HepG2 (cell line): ENCODE measurements around the gene MTMR3. TPM values are rescaled to one million over a fixed set of nuclear protein-coding genes. Genes with fewer than 3 reads are reported as not detected.

Source experiments
- ATAC-seq: fragments of 200-7000 bp; cut with Tn5 transposase; 3 replicates; pipeline ENCODE4 v1.9.1; 2020; ENCODE audit warnings: mild to moderate bottlenecking, moderate library complexity
- BruUV-seq: library from RNA; stranded (reverse); fragments of 400-500 nt; replicated peaks from 2 replicates; lab custom pipeline; 2021; lab: Mats Ljungman, UMichigan
- CTCF ChIA-PET: fragments of 300-600 bp; formaldehyde crosslinking; extraction: SDS; loops from one replicate; lab custom pipeline; 2021; ENCODE audit warnings: low total read pairs, inconsistent platforms, low intra/inter-chr PET ratio; lab: Yijun Ruan, JAX
- POLR2A ChIA-PET: fragments of 350-600 bp; sonication (Branson Sonifier 250); formaldehyde crosslinking; loops from one replicate; lab custom pipeline; 2020; ENCODE audit warnings: antibody characterized with exemption, inconsistent platforms; lab: Yijun Ruan, JAX
- DNase-seq: peaks from one replicate; pipeline ENCODE4 v3.0.0-alpha.2; 2015; ENCODE audit warnings: low spot score
- FAIRE-seq: peaks from 3 replicates; lab custom pipeline; 2011; peaks lifted over from hg19 to GRCh38; lab: Jason Lieb, UNC
- H2AFZ ChIP-seq: one replicate; pipeline ENCODE4 v1.6.1; 2011; ENCODE audit warnings: low read length, inconsistent platforms
- H3K27ac ChIP-seq: fragments of 300-600 bp; 3 replicates; pipeline ENCODE4 v1.8.0; 2011; ENCODE audit warnings: mixed run types, mild to moderate bottlenecking, mixed read lengths, low read length, inconsistent platforms; ENCODE audit not compliant: insufficient read depth; ENCODE audit errors: extremely low read length
- H3K27me3 ChIP-seq, 2 experiments: fragments of 200-600 bp in 1 of 2; 2 replicates in 1 of 2; 3 replicates in 1 of 2; pipeline versions ENCODE4 v1.6.0 to v1.8.0; 2011; ENCODE audit warnings: low read length in 2 of 2, mild to moderate bottlenecking in 2 of 2, moderate library complexity in 2 of 2, inconsistent platforms in 1 of 2; ENCODE audit not compliant: insufficient read depth in 2 of 2, control insufficient read depth in 1 of 2
- H3K36me3 ChIP-seq, 2 experiments: fragments of 200-600 bp in 1 of 2; replicated peaks in 1 of 2; 2 replicates in 1 of 2; 3 replicates in 1 of 2; pipeline versions ENCODE4 v1.5.1 to v1.8.0; 2011; ENCODE audit warnings: low read length in 2 of 2, inconsistent platforms in 1 of 2; ENCODE audit not compliant: insufficient read depth in 2 of 2, control insufficient read depth in 1 of 2
- H3K4me1 ChIP-seq: 2 replicates; pipeline ENCODE4 v1.5.1; 2012; ENCODE audit warnings: low read length, inconsistent platforms; ENCODE audit not compliant: insufficient read depth
- H3K4me2 ChIP-seq: 2 replicates; pipeline ENCODE4 v1.6.0; 2011; ENCODE audit warnings: low read depth, low read length, inconsistent platforms
- H3K4me3 ChIP-seq, 3 experiments: fragments of 200-600 bp in 1 of 3; sonication (generic), shearing (Covaris generic) in 1 of 3; replicated peaks in 1 of 3; 2 replicates each; pipeline ENCODE4 v1.5.1; 2011 to 2016; ENCODE audit warnings: low read length in 3 of 3, inconsistent platforms in 2 of 3, low read depth in 2 of 3, mild to moderate bottlenecking in 2 of 3, control low read depth in 1 of 3, mixed read lengths in 1 of 3; ENCODE audit not compliant: insufficient read depth in 1 of 3
- H3K79me2 ChIP-seq: one replicate; pipeline ENCODE4 v1.6.1; 2011; ENCODE audit warnings: low read length, inconsistent platforms; ENCODE audit not compliant: insufficient read depth
- H3K9ac ChIP-seq: 2 replicates; pipeline ENCODE4 v1.6.0; 2011; ENCODE audit warnings: mild to moderate bottlenecking, low read depth, low read length, inconsistent platforms; ENCODE audit not compliant: insufficient read depth
- H3K9me3 ChIP-seq: 2 replicates; pipeline ENCODE4 v1.5.1; 2012; ENCODE audit warnings: mild to moderate bottlenecking, low read length
- H4K20me1 ChIP-seq: 2 replicates; pipeline ENCODE4 v1.6.0; 2011; ENCODE audit warnings: inconsistent platforms, mild to moderate bottlenecking, low read length, moderate library complexity; ENCODE audit not compliant: insufficient read depth
- ATF5 ChIP-seq: sonication (generic); formaldehyde crosslinking; IDR thresholded peaks from 2 replicates; pipeline ENCODE4 v1.4.0; 2020; ENCODE audit warnings: mild to moderate bottlenecking, low read depth, missing genetic modification reagents
- FIP1L1 ChIP-seq: fragments of 200-400 bp; formaldehyde crosslinking; IDR thresholded peaks from 2 replicates; pipeline ENCODE4 v1.6.1; 2018; ENCODE audit warnings: low read depth, mild to moderate bottlenecking, low read length, moderate library complexity, borderline replicate concordance; ENCODE audit not compliant: insufficient read depth
- FLYWCH1 ChIP-seq: sonication (generic); formaldehyde crosslinking; IDR thresholded peaks from 2 replicates; pipeline ENCODE4 v1.8.1; 2023; ENCODE audit warnings: mild to moderate bottlenecking, missing genetic modification reagents
- JDP2 ChIP-seq: sonication (generic); formaldehyde crosslinking; IDR thresholded peaks from 2 replicates; pipeline ENCODE4 v1.8.1; 2022; ENCODE audit warnings: missing genetic modification reagents, borderline replicate concordance
- JUN ChIP-seq: sonication (generic); formaldehyde crosslinking; IDR thresholded peaks from 2 replicates; pipeline ENCODE4 v1.4.0; 2020; ENCODE audit warnings: mild to moderate bottlenecking, missing genetic modification reagents
- KAT7 ChIP-seq: IDR thresholded peaks from 2 replicates; pipeline ENCODE4 v1.6.1; 2018; ENCODE audit warnings: borderline replicate concordance, missing compliant biosample characterization
- KMT2A ChIP-seq: sonication (generic); formaldehyde crosslinking; IDR thresholded peaks from 2 replicates; pipeline ENCODE4 v1.4.0; 2020; ENCODE audit warnings: missing genetic modification reagents
- NCOA5 ChIP-seq: sonication (generic); formaldehyde crosslinking; IDR thresholded peaks from 2 replicates; pipeline ENCODE4 v1.4.0; 2020; ENCODE audit warnings: missing genetic modification reagents
- SRSF1 ChIP-seq: fragments of 200-400 bp; formaldehyde crosslinking; optimal IDR thresholded peaks from 2 replicates; pipeline ENCODE3; 2017; ENCODE audit warnings: mild to moderate bottlenecking, low read depth, low read length, moderate library complexity
- SRY ChIP-seq: sonication (generic); formaldehyde crosslinking; IDR thresholded peaks from 2 replicates; pipeline ENCODE4 v1.8.0; 2022; ENCODE audit warnings: mild to moderate bottlenecking, missing genetic modification reagents
- ZBTB2 ChIP-seq: sonication (generic); formaldehyde crosslinking; IDR thresholded peaks from 2 replicates; pipeline ENCODE4 v1.8.0; 2022; ENCODE audit warnings: low read depth, missing genetic modification reagents
- ZBTB34 ChIP-seq: sonication (generic); formaldehyde crosslinking; IDR thresholded peaks from 2 replicates; pipeline ENCODE4 v1.8.0; 2022; ENCODE audit warnings: mild to moderate bottlenecking, missing genetic modification reagents
- ZBTB44 ChIP-seq: sonication (generic); formaldehyde crosslinking; IDR thresholded peaks from 2 replicates; pipeline ENCODE4 v1.4.0; 2020; ENCODE audit warnings: missing genetic modification reagents
- ZMYM3 ChIP-seq: sonication (generic); formaldehyde crosslinking; IDR thresholded peaks from 2 replicates; pipeline ENCODE4 v1.5.1; 2020; ENCODE audit warnings: mild to moderate bottlenecking, missing genetic modification reagents
- ZNF30 ChIP-seq: sonication (generic); formaldehyde crosslinking; IDR thresholded peaks from 2 replicates; pipeline ENCODE4 v1.5.0; 2020; ENCODE audit warnings: mild to moderate bottlenecking, missing genetic modification reagents
- ZNF331 ChIP-seq: sonication (generic); formaldehyde crosslinking; IDR thresholded peaks from 2 replicates; pipeline ENCODE4 v1.4.0; 2020; ENCODE audit warnings: missing genetic modification reagents
- ZNF382 ChIP-seq: sonication (generic); formaldehyde crosslinking; IDR thresholded peaks from 2 replicates; pipeline ENCODE4 v1.5.0; 2020; ENCODE audit warnings: missing genetic modification reagents, mild to moderate bottlenecking, borderline replicate concordance
- WGBS: methylation state at CpG from one replicate; pipeline ENCODE4 v1.1.6; 2017; ENCODE audit warnings: low lambda C conversion rate; 5-methylcytosine and 5-hydroxymethylcytosine counted together
- in situ Hi-C: cut with HindIII; loops from 2 replicates; pipeline ENCODE4 v1.10.0; 2017; ENCODE audit warnings: low pct_unique_long_range_greater_than_20kb; ENCODE audit not compliant: extremely low pct_ligation_motif_present
- intact Hi-C: fragments of 100-400 bp; cut with micrococcal nuclease; formaldehyde crosslinking; loops from one replicate; pipeline ENCODE4 v1.10.0; 2022; ENCODE audit not compliant: unreplicated experiment
- polyA plus RNA-seq, 8 experiments: library from polyadenylated mRNA; depleted of rRNA in 3 of 8; stranded (reverse) in 7 of 8; unstranded in 1 of 8; fragments of >200 nt; fragmentation: Illumina TruSeq in 4 of 8; extraction: Trizol in 4 of 8; gene quantifications; 2 replicates each; pipeline versions ENCODE4 v1.2.1 to v1.2.3, GENCODE V29; 2011 to 2016; ENCODE audit warnings: low read depth in 4 of 8, missing spikeins in 1 of 8, mixed read lengths in 1 of 8; ENCODE audit not compliant: insufficient read depth in 1 of 8
- total RNA-seq, 5 experiments: library from RNA; depleted of rRNA; stranded (reverse); fragments of >200 nt; fragmentation: Illumina TruSeq; extraction: Trizol; gene quantifications; 2 replicates each; pipeline ENCODE4 v1.2.3, GENCODE V29; 2016; ENCODE audit warnings: low read depth in 1 of 5

MTMR3 gene
- total and polyA plus RNA-seq, 2 of the 13 experiments (the other 11 are each of a cell fraction or from before 2014, with no cell fraction given) = 12.6 to 24.8 TPM

DNA sequence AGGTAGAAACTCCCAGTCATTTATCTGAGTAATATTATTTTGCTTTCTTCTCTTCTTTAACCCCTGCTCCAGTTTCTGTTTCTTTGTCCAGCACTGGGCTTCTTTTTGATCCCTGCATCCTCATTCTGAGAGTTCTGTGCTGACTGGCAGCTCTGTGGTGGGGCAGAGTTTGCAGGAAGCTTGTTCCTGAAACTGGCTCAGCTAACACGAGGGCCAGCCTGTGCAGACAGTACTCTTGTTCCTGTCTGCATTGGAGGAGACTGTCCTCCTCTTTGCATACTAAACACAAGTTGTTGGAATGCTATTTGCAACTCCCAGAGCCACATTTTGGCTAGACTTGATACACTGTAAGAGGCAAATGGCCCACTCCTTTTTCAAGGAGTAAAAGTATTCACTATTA lies 104.2 kb downstream of the MTMR3 start:
- intact Hi-C loops = no loop called here
- Histone ChIP-seq H4K20me1 (no peaks in the 10 kb centered on the region), H3K4me2 (no peak overlapping the region), H3K9ac (no peak overlapping the region), H3K4me3 (no peak overlapping the region), H3K36me3 (peaks cover 1 to 13% of the 10 kb centered on the region in 2 experiments; a peak in 2 of 5 replicates), H3K9me3 (no peaks in the 10 kb centered on the region), H3K27ac (no peak overlapping the region), H2AFZ (no peak overlapping the region), H3K79me2 (no peaks in the 10 kb centered on the region), H3K27me3 (no peaks in the 10 kb centered on the region), H3K4me1 (no peaks in the 10 kb centered on the region)
- TF ChIP-seq NCOA5 = no peak
- no peak for TF ChIP-seq SRSF1
- no peak for TF ChIP-seq ZNF331 (CRISPR knock-in tag)
- TF ChIP-seq ZMYM3 (CRISPR knock-in tag) = no peak
- TF ChIP-seq ZBTB34 (CRISPR knock-in tag) = no peak
- no peak for TF ChIP-seq FIP1L1
- TF ChIP-seq JDP2 (CRISPR knock-in tag) = no peak
- no peak for TF ChIP-seq KMT2A
- no peak for TF ChIP-seq ZBTB2 (CRISPR knock-in tag)
- no peak for TF ChIP-seq ZNF30 (CRISPR knock-in tag)
- no peak for TF ChIP-seq ZNF382 (CRISPR knock-in tag)
- no peak for TF ChIP-seq SRY
- no peak for TF ChIP-seq JUN (CRISPR knock-in tag)
- no peak for TF ChIP-seq ATF5
- no peak for TF ChIP-seq KAT7 (CRISPR knock-in tag)
- no peak for TF ChIP-seq ZBTB44 (CRISPR knock-in tag)
- TF ChIP-seq FLYWCH1 (CRISPR knock-in tag) = no peak
- POLR2A ChIA-PET = no interaction called here
- BruUV-seq = no TSS peak
- no peak for ATAC-seq
- CTCF ChIA-PET = no interaction called here
- DNase-seq = no peak
- in situ Hi-C loops = no loop called here
- 71% methylated on average over 1 of the region's 1 CpG for WGBS
- no peak for FAIRE-seq
